PC-9 (cell line): ENCODE results near the gene PTF1A. TPM values are rescaled to one million over a fixed set of nuclear protein-coding genes. Genes with fewer than 3 reads are reported as not detected.

Source experiments
- BruUV-seq: library from RNA; stranded (reverse); fragments of 400-500 nt; replicated peaks from 2 replicates; lab custom pipeline; 2021; lab: Mats Ljungman, UMichigan
- CTCF ChIA-PET: fragments of 300-600 bp; sonication (Branson Sonifier 250); formaldehyde crosslinking; loops from one replicate; lab custom pipeline; 2022; ENCODE audit warnings: antibody characterized with exemption; lab: Charles Lee
- POLR2A ChIA-PET: fragments of 300-600 bp; sonication (Branson Sonifier 250); formaldehyde crosslinking; loops from one replicate; lab custom pipeline; 2022; ENCODE audit warnings: antibody characterized with exemption; ENCODE audit not compliant: unreplicated experiment; lab: Charles Lee
- DNase-seq, 2 experiments: peaks; one replicate each; pipeline versions ENCODE4 v3.0.0 to v3.0.0-alpha.2; 2015 to 2022; ENCODE audit warnings: mixed read lengths in 1 of 2
- H2AFZ ChIP-seq: fragments of 200-600 bp; sonication (generic); 2 replicates; pipeline ENCODE4 v1.8.1; 2017; ENCODE audit warnings: antibody characterized with exemption
- H3F3A ChIP-seq: fragments of 200-600 bp; sonication (generic); 2 replicates; pipeline ENCODE4 v1.8.1; 2017; ENCODE audit warnings: antibody characterized with exemption, mild to moderate bottlenecking, low read depth; ENCODE audit not compliant: insufficient read depth
- H3K27ac ChIP-seq: fragments of 200-600 bp; sonication (generic); 2 replicates; pipeline ENCODE4 v1.6.1; 2016; ENCODE audit warnings: mixed run types
- H3K27me3 ChIP-seq: fragments of 200-600 bp; sonication (generic); 2 replicates; pipeline ENCODE4 v1.6.1; 2016; ENCODE audit warnings: low read depth, mixed run types; ENCODE audit not compliant: insufficient read depth
- H3K36me3 ChIP-seq: fragments of 200-600 bp; sonication (generic); 2 replicates; pipeline ENCODE4 v1.6.1; 2016; ENCODE audit warnings: low read depth, mixed run types
- H3K4me1 ChIP-seq: fragments of 200-600 bp; sonication (generic); replicated peaks from 2 replicates; pipeline ENCODE4 v1.6.1; 2016; ENCODE audit warnings: mixed run types; ENCODE audit not compliant: insufficient read depth
- H3K4me2 ChIP-seq: fragments of 200-600 bp; sonication (generic); 2 replicates; pipeline ENCODE4 v1.6.1; 2017; ENCODE audit warnings: mixed run types
- H3K4me3 ChIP-seq: fragments of 200-600 bp; sonication (generic); 2 replicates; pipeline ENCODE4 v1.6.1; 2016; ENCODE audit warnings: mixed run types
- H3K79me2 ChIP-seq: fragments of 200-600 bp; sonication (generic); 2 replicates; pipeline ENCODE4 v1.6.1; 2017; ENCODE audit warnings: low read depth, mixed run types
- H3K9me2 ChIP-seq: fragments of 200-600 bp; sonication (generic); 2 replicates; pipeline ENCODE4 v1.8.1; 2017; ENCODE audit warnings: mild to moderate bottlenecking; ENCODE audit not compliant: insufficient read depth
- H3K9me3 ChIP-seq: fragments of 200-600 bp; sonication (generic); 2 replicates; pipeline ENCODE4 v1.8.1; 2016; ENCODE audit warnings: low read depth; ENCODE audit not compliant: insufficient read depth
- H4K20me1 ChIP-seq: fragments of 200-600 bp; sonication (generic); 2 replicates; pipeline ENCODE4 v1.8.1; 2017; ENCODE audit not compliant: insufficient read depth
- CTCF ChIP-seq: fragments of 200-600 bp; sonication (generic); conservative IDR thresholded peaks from 2 replicates; pipeline ENCODE4 v1.6.1; 2017; ENCODE audit warnings: mixed run types, antibody characterized with exemption, mild to moderate bottlenecking, moderate library complexity
- EZH2 ChIP-seq: fragments of 200-600 bp; sonication (generic); IDR thresholded peaks from 2 replicates; pipeline ENCODE4 v1.8.0; 2017; ENCODE audit warnings: antibody characterized with exemption, low read depth
- intact Hi-C: fragments of 100-400 bp; cut with micrococcal nuclease; formaldehyde crosslinking; loops from one replicate; pipeline ENCODE4 v1.10.0; 2022; ENCODE audit not compliant: unreplicated experiment
- total RNA-seq: library from RNA; stranded (reverse); gene quantifications from 2 replicates; pipeline ENCODE4 v1.2.3, GENCODE V29; 2021

PTF1A gene
- total RNA-seq, 1 experiment from 2014 or later: not detected

GRCh38 chr10:23148214-23148613 lies 43.9 kb upstream of the PTF1A start:
- Histone ChIP-seq H3K9me3 (no peaks in the 10 kb centered on the region), H3K4me2 (no peak overlapping the region), H3K4me3 (no peak overlapping the region), H3K4me1 (no peaks in the 10 kb centered on the region), H3K9me2 (no peaks in the 10 kb centered on the region), H3K27me3 (no peaks in the 10 kb centered on the region), H3K79me2 (no peaks in the 10 kb centered on the region), H3F3A (no peaks in the 10 kb centered on the region), H4K20me1 (no peaks in the 10 kb centered on the region), H3K27ac (no peak overlapping the region), H2AFZ (no peak overlapping the region), H3K36me3 (no peaks in the 10 kb centered on the region)
- POLR2A ChIA-PET: no interaction called here
- DNase-seq: no peak
- BruUV-seq: no TSS peak
- TF ChIP-seq EZH2 (no peak), CTCF (no peak)
- intact Hi-C loops: no loop called here
- CTCF ChIA-PET: no interaction called here

- no peak overlapping the region for H2AFZ ChIP-seq
- H3K4me1 ChIP-seq: no peaks in the 10 kb centered on the region
- intact Hi-C loops: no loop called here
- no peaks in the 10 kb centered on the region for H3K9me2 ChIP-seq
- no peaks in the 10 kb centered on the region for H3F3A ChIP-seq
- H3K27ac ChIP-seq: no peak overlapping the region
- H3K79me2 ChIP-seq: no peaks in the 10 kb centered on the region
- DNase-seq: no peak
- H4K20me1 ChIP-seq: no peaks in the 10 kb centered on the region
- POLR2A ChIA-PET: no interaction called here
- H3K4me3 ChIP-seq: no peak overlapping the region
- H3K4me2 ChIP-seq: no peak overlapping the region
- TF ChIP-seq CTCF: no peak
- TF ChIP-seq EZH2: no peak
- BruUV-seq: no TSS peak
- H3K27me3 ChIP-seq: no peaks in the 10 kb centered on the region
- no peaks in the 10 kb centered on the region for H3K36me3 ChIP-seq
- H3K9me3 ChIP-seq: no peaks in the 10 kb centered on the region
- CTCF ChIA-PET: no interaction called here
These were observed 42.0 kb upstream of the PTF1A start for GRCh38 chr10:23150091-23150490.

GRCh38 chr10:23150610-23151009 lies 41.5 kb upstream of the PTF1A start:
- Histone ChIP-seq H3K4me1 (no peaks in the 10 kb centered on the region), H3K27ac (no peak overlapping the region), H3K9me3 (no peaks in the 10 kb centered on the region), H3K27me3 (no peaks in the 10 kb centered on the region), H3K79me2 (no peaks in the 10 kb centered on the region), H3K9me2 (no peaks in the 10 kb centered on the region), H4K20me1 (no peaks in the 10 kb centered on the region), H3K4me3 (no peak overlapping the region), H3K4me2 (no peak overlapping the region), H2AFZ (no peak overlapping the region), H3F3A (no peaks in the 10 kb centered on the region), H3K36me3 (no peaks in the 10 kb centered on the region)
- no TSS peak for BruUV-seq
- ChIA-PET CTCF (no interaction called here), POLR2A (interaction anchor here (0.6 kb wide), 1 partner anchor 910 kb away, joined by 8 read pairs; no protein-coding TSS in a partner anchor)
- no peak for DNase-seq
- intact Hi-C loops: no loop called here
- TF ChIP-seq EZH2: no peak
- TF ChIP-seq CTCF: no peak
